Colonic mucosa (tissue), 4 donors: ENCODE measurements around the gene IRS2. TPM values are rescaled to one million over a fixed set of nuclear protein-coding genes. Genes with fewer than 3 reads are reported as not detected.
A peak's percentile ranks its signal among the peaks of the same experiment; 100 is the strongest.

Source experiments
- DNase-seq: peaks from one replicate; pipeline ENCODE4 v3.0.0-alpha.2; 2020
- H3K27ac ChIP-seq: fragments of 200-600 bp; one replicate; pipeline ENCODE4 v1.8.0; 2021
- H3K27me3 ChIP-seq: fragments of 200-600 bp; one replicate; pipeline ENCODE4 v1.8.0; 2021
- H3K36me3 ChIP-seq: fragments of 200-600 bp; one replicate; pipeline ENCODE4 v1.8.0; 2021
- H3K4me1 ChIP-seq: fragments of 200-600 bp; one replicate; pipeline ENCODE4 v1.8.0; 2021; ENCODE audit warnings: mild to moderate bottlenecking
- H3K4me3 ChIP-seq: fragments of 200-600 bp; one replicate; pipeline ENCODE4 v1.8.0; 2021
- H3K9ac ChIP-seq, 2 donors: one replicate each; pipeline ENCODE4 v1.7.0; 2013; ENCODE audit warnings: control low read depth in 2 of 2, low read depth in 2 of 2, low read length in 2 of 2
- H3K9me3 ChIP-seq: fragments of 200-600 bp; one replicate; pipeline ENCODE4 v1.8.0; 2021
- CTCF ChIP-seq: fragments of 200-600 bp; IDR thresholded peaks from one replicate; pipeline ENCODE4 v1.8.0; 2022; ENCODE audit warnings: antibody characterized with exemption, mild to moderate bottlenecking
- intact Hi-C: fragments of 100-400 bp; cut with DNase I; formaldehyde crosslinking; loops from one replicate; pipeline ENCODE4 v1.14.1; 2022
- total RNA-seq, 2 donors: library from RNA; stranded (reverse); fragmentation: NEBNext Ultra II Directional in 1 of 2; extraction: Animal tissue kit (Norgen Biotek cat#: 25700) in 1 of 2; gene quantifications; one replicate each; pipeline ENCODE4 v1.2.1, GENCODE V29; 2021
- donor health status: healthy.
- donor health status: DM: no; HTN: no; CAD: no.
- donor health status: DM: no; HTN: no; CAD: no.

The IRS2 gene
- total RNA-seq, 2 donors from 2014 or later: 6.7 to 23.0 TPM

GRCh38 chr13:109778102-109778542 is 8.3 kb downstream of the IRS2 start:
- peak overlapping the region; percentile 0 for H3K27ac ChIP-seq
- H3K9ac ChIP-seq: no peak overlapping the region
- no peak overlapping the region for H3K4me3 ChIP-seq
- TF ChIP-seq CTCF: no peak
- peaks cover 10% of the 10 kb centered on the region for H3K4me1 ChIP-seq
- H3K36me3 ChIP-seq: no peaks in the 10 kb centered on the region
- H3K27me3 ChIP-seq: no peaks in the 10 kb centered on the region
- intact Hi-C loops: no loop called here
- no peaks in the 10 kb centered on the region for H3K9me3 ChIP-seq
- peak; percentile 51 for DNase-seq

GRCh38 chr13:109776575-109776974 is 9.8 kb downstream of the IRS2 start:
- H3K27ac ChIP-seq: no peak overlapping the region
- no peaks in the 10 kb centered on the region for H3K27me3 ChIP-seq
- H3K9me3 ChIP-seq: no peaks in the 10 kb centered on the region
- no peaks in the 10 kb centered on the region for H3K36me3 ChIP-seq
- H3K4me3 ChIP-seq: no peak overlapping the region
- no peak for DNase-seq
- H3K4me1 ChIP-seq: peaks cover 10% of the 10 kb centered on the region
- intact Hi-C loops: no loop called here
- H3K9ac ChIP-seq: no peak overlapping the region
- TF ChIP-seq CTCF: no peak

GRCh38 chr13:109773786-109774185 is 12.6 kb downstream of the IRS2 start:
- no peak for DNase-seq
- Histone ChIP-seq H3K27me3 (no peaks in the 10 kb centered on the region), H3K9ac (no peak overlapping the region), H3K4me1 (peaks cover 5% of the 10 kb centered on the region), H3K4me3 (no peak overlapping the region), H3K36me3 (no peaks in the 10 kb centered on the region), H3K9me3 (no peaks in the 10 kb centered on the region), H3K27ac (no peak overlapping the region)
- no peak for TF ChIP-seq CTCF
- intact Hi-C loops: no loop called here

GRCh38 chr13:109773276-109773675 is 13.1 kb downstream of the IRS2 start:
- no peak for DNase-seq

GRCh38 chr13:109771926-109772325 is 14.5 kb downstream of the IRS2 start:
- no peak for DNase-seq
- no peaks in the 10 kb centered on the region for H3K4me1 ChIP-seq

More at GRCh38 chr13:109773276-109773675, 13.1 kb downstream of the IRS2 start:
- Histone ChIP-seq H3K27me3 (no peaks in the 10 kb centered on the region), H3K4me1 (peaks cover 5% of the 10 kb centered on the region), H3K9me3 (no peaks in the 10 kb centered on the region), H3K9ac (no peak overlapping the region), H3K4me3 (no peak overlapping the region), H3K36me3 (no peaks in the 10 kb centered on the region), H3K27ac (no peak overlapping the region)
- intact Hi-C loops: no loop called here
- TF ChIP-seq CTCF: no peak

More at GRCh38 chr13:109771926-109772325, 14.5 kb downstream of the IRS2 start:
- TF ChIP-seq CTCF: no peak
- Histone ChIP-seq H3K36me3 (no peaks in the 10 kb centered on the region), H3K27me3 (no peaks in the 10 kb centered on the region), H3K9me3 (no peaks in the 10 kb centered on the region), H3K9ac (no peak overlapping the region), H3K4me3 (no peak overlapping the region), H3K27ac (no peak overlapping the region)
- intact Hi-C loops: no loop called here
